SK-N-SH (cell line): ENCODE results near the gene GCN1. TPM values are rescaled to one million over a fixed set of nuclear protein-coding genes. Genes with fewer than 3 reads are reported as not detected.

Source experiments
- CTCF ChIA-PET: fragments of 300-600, 350-600 bp; formaldehyde crosslinking; extraction: SDS; loops from one replicate; lab custom pipeline; 2021; lab: Yijun Ruan, JAX
- POLR2A ChIA-PET: fragments of 350-600 bp; sonication (Branson Sonifier 250); formaldehyde crosslinking; extraction: SDS; loops from one replicate; lab custom pipeline; 2020; ENCODE audit warnings: antibody characterized with exemption, inconsistent platforms; lab: Yijun Ruan, JAX
- DNase-seq: peaks from one replicate; pipeline ENCODE4 v3.0.0; 2012
- H2AFZ ChIP-seq: fragments of 200-600 bp; sonication (generic); 2 replicates; pipeline ENCODE4 v1.8.1; 2016; ENCODE audit warnings: antibody characterized with exemption, mild to moderate bottlenecking, low read depth
- H3F3A ChIP-seq: fragments of 200-600 bp; sonication (generic); replicated peaks from 2 replicates; pipeline ENCODE3; 2016; ENCODE audit warnings: antibody characterized with exemption, mild to moderate bottlenecking; ENCODE audit not compliant: insufficient read depth
- H3K27ac ChIP-seq, 2 experiments: fragments of 200-500 bp in 1 of 2; fragments of 200-600 bp in 1 of 2; sonication (Bioruptor generic) in 1 of 2; sonication (generic), shearing (Covaris generic) in 1 of 2; 2 replicates each; pipeline versions ENCODE4 v1.5.1 to v1.6.1; 2014 to 2016; ENCODE audit warnings: low read depth in 2 of 2, inconsistent platforms in 1 of 2, low read length in 1 of 2, mild to moderate bottlenecking in 1 of 2, mixed read lengths in 1 of 2
- H3K27me3 ChIP-seq: fragments of 200-600 bp; sonication (generic), shearing (Covaris generic); 2 replicates; pipeline ENCODE4 v1.6.1; 2016; ENCODE audit warnings: mixed run types; ENCODE audit not compliant: insufficient read depth
- H3K36me3 ChIP-seq, 2 experiments: fragments of 200-500 bp in 1 of 2; fragments of 200-600 bp in 1 of 2; sonication (Bioruptor generic) in 1 of 2; sonication (generic) in 1 of 2; replicated peaks in 1 of 2; 2 replicates each; pipeline versions ENCODE3 to v1.5.1; 2014 to 2016; ENCODE audit warnings: low read length in 1 of 2, mild to moderate bottlenecking in 1 of 2; ENCODE audit not compliant: insufficient read depth in 2 of 2, control insufficient read depth in 1 of 2
- H3K4me1 ChIP-seq, 2 experiments: fragments of 200-500 bp in 1 of 2; fragments of 200-600 bp in 1 of 2; sonication (Bioruptor generic) in 1 of 2; sonication (generic), shearing (Covaris generic) in 1 of 2; 2 replicates each; pipeline versions ENCODE4 v1.5.1 to v1.6.1; 2014 to 2016; ENCODE audit warnings: low read depth in 1 of 2, low read length in 1 of 2, mixed run types in 1 of 2; ENCODE audit not compliant: insufficient read depth in 2 of 2, control insufficient read depth in 1 of 2
- H3K4me2 ChIP-seq: fragments of 200-600 bp; sonication (generic), shearing (Covaris generic); 2 replicates; pipeline ENCODE4 v1.6.1; 2017; ENCODE audit warnings: mixed run types
- H3K4me3 ChIP-seq, 2 experiments: fragments of 200-500 bp in 1 of 2; fragments of 200-600 bp in 1 of 2; sonication (Bioruptor generic) in 1 of 2; sonication (generic), shearing (Covaris generic) in 1 of 2; 2 replicates each; pipeline versions ENCODE4 v1.5.1 to v1.8.1; 2014 to 2016; ENCODE audit warnings: low read depth in 2 of 2, inconsistent platforms in 1 of 2, low read length in 1 of 2, mild to moderate bottlenecking in 1 of 2, mixed read lengths in 1 of 2, moderate library complexity in 1 of 2
- H3K79me2 ChIP-seq: fragments of 200-600 bp; sonication (generic); 2 replicates; pipeline ENCODE4 v1.8.1; 2017; ENCODE audit warnings: mild to moderate bottlenecking; ENCODE audit not compliant: insufficient read depth
- H3K9ac ChIP-seq: fragments of 200-600 bp; sonication (generic); 2 replicates; pipeline ENCODE4 v1.6.1; 2017; ENCODE audit warnings: mixed run types
- H3K9me2 ChIP-seq: fragments of 200-600 bp; sonication (generic); 2 replicates; pipeline ENCODE4 v1.6.1; 2017; ENCODE audit warnings: mixed run types
- H3K9me3 ChIP-seq: fragments of 200-600 bp; sonication (generic); 2 replicates; pipeline ENCODE4 v1.6.1; 2017; ENCODE audit warnings: mixed run types, mild to moderate bottlenecking, moderate library complexity
- H4K20me1 ChIP-seq: fragments of 200-600 bp; sonication (generic); 2 replicates; pipeline ENCODE4 v1.6.1; 2017; ENCODE audit warnings: mild to moderate bottlenecking, mixed run types; ENCODE audit not compliant: insufficient read depth
- CHD2 ChIP-seq: fragments of 150-350 bp; IDR thresholded peaks from 2 replicates; pipeline ENCODE4 v1.6.1; 2018; ENCODE audit warnings: low read length; ENCODE audit not compliant: partially characterized antibody
- ELF1 ChIP-seq: IDR thresholded peaks from 2 replicates; pipeline ENCODE4 v1.4.0; 2012
- EZH2phosphoT487 ChIP-seq: fragments of 200-600 bp; sonication (generic); IDR thresholded peaks from 2 replicates; pipeline ENCODE4 v1.6.1; 2017; ENCODE audit warnings: low read depth, mixed run types, mild to moderate bottlenecking, antibody characterized with exemption, moderate library complexity, borderline replicate concordance
- FOXJ3 ChIP-seq: sonication (generic); formaldehyde crosslinking; IDR thresholded peaks from 2 replicates; pipeline ENCODE4 v1.5.1; 2020; ENCODE audit warnings: mild to moderate bottlenecking, missing genetic modification reagents
- FOXM1 ChIP-seq: IDR thresholded peaks from 2 replicates; pipeline ENCODE4 v1.4.0; 2012; ENCODE audit warnings: low read depth, mild to moderate bottlenecking
- GABPA ChIP-seq: IDR thresholded peaks from 2 replicates; pipeline ENCODE4 v1.4.0; 2012; ENCODE audit warnings: low read depth, mild to moderate bottlenecking
- GATA2 ChIP-seq: sonication (generic); formaldehyde crosslinking; IDR thresholded peaks from 2 replicates; pipeline ENCODE4 v1.5.0; 2020; ENCODE audit warnings: mild to moderate bottlenecking, missing genetic modification reagents
- JUND ChIP-seq: IDR thresholded peaks from 2 replicates; pipeline ENCODE4 v1.4.0; 2012
- MAX ChIP-seq: IDR thresholded peaks from 2 replicates; pipeline ENCODE4 v1.4.0; 2012; ENCODE audit warnings: low read depth
- MEF2A ChIP-seq: IDR thresholded peaks from 2 replicates; pipeline ENCODE4 v1.4.0; 2012; ENCODE audit warnings: low read depth, borderline replicate concordance
- MXI1 ChIP-seq: IDR thresholded peaks from 2 replicates; pipeline ENCODE4 v1.6.1; 2012; ENCODE audit warnings: mild to moderate bottlenecking, low read depth, low read length, improper control_type of control experiment
- NFIC ChIP-seq: IDR thresholded peaks from 2 replicates; pipeline ENCODE4 v1.4.0; 2012; ENCODE audit warnings: borderline replicate concordance
- NRF1 ChIP-seq: IDR thresholded peaks from 2 replicates; pipeline ENCODE4 v1.6.1; 2012; ENCODE audit warnings: low read depth, mild to moderate bottlenecking, low read length
- POLR2AphosphoS5 ChIP-seq: IDR thresholded peaks from 2 replicates; pipeline ENCODE4 v1.6.1; 2012; ENCODE audit warnings: low read depth, low read length
- RAD21 ChIP-seq: IDR thresholded peaks from 2 replicates; pipeline ENCODE4 v1.6.1; 2012; ENCODE audit warnings: mild to moderate bottlenecking, low read length
- RCOR1 ChIP-seq: fragments of 150-350 bp; IDR thresholded peaks from 2 replicates; pipeline ENCODE4 v1.6.1; 2017; ENCODE audit warnings: antibody characterized with exemption, low read length
- RFX5 ChIP-seq: IDR thresholded peaks from 2 replicates; pipeline ENCODE4 v1.6.1; 2012; ENCODE audit warnings: mild to moderate bottlenecking, improper control_type of control experiment, low read length
- SIN3A ChIP-seq: IDR thresholded peaks from 2 replicates; pipeline ENCODE4 v1.6.1; 2012; ENCODE audit warnings: low read depth, mild to moderate bottlenecking, low read length, moderate library complexity, borderline replicate concordance
- TAF1 ChIP-seq: IDR thresholded peaks from 2 replicates; pipeline ENCODE4 v1.6.1; 2012; ENCODE audit warnings: low read depth, mild to moderate bottlenecking, low read length, moderate library complexity, borderline replicate concordance
- TEAD4 ChIP-seq: IDR thresholded peaks from 2 replicates; pipeline ENCODE4 v1.4.0; 2012; ENCODE audit warnings: mild to moderate bottlenecking, borderline replicate concordance; ENCODE audit not compliant: insufficient read depth
- YY1 ChIP-seq: IDR thresholded peaks from 2 replicates; pipeline ENCODE4 v1.4.0; 2012; ENCODE audit warnings: low read depth, mild to moderate bottlenecking
- WGBS: methylation state at CpG from one replicate; pipeline ENCODE4 v1.1.6; 2017; ENCODE audit warnings: low lambda C conversion rate; 5-methylcytosine and 5-hydroxymethylcytosine counted together
- polyA plus RNA-seq, 3 experiments: library from polyadenylated mRNA; depleted of rRNA; stranded (reverse); fragments of >200 nt; gene quantifications; 2 replicates each; pipeline ENCODE4 v1.2.3, GENCODE V29; 2012
- TF ChIP-seq, protein P1 (sequence below): fragments of 150-350 bp; IDR thresholded peaks from 2 replicates; pipeline ENCODE4 v1.6.1; 2016; ENCODE audit warnings: mild to moderate bottlenecking, low read depth, low read length
- TF ChIP-seq, protein P2 (sequence below): fragments of 200-600 bp; sonication (generic); IDR thresholded peaks from 2 replicates; pipeline ENCODE4 v1.6.1; 2017; ENCODE audit warnings: antibody characterized with exemption, mild to moderate bottlenecking, moderate library complexity

Gene GCN1
- polyA plus RNA-seq, 1 of the 3 experiments (the other 2 are of a cell fraction) = 54.4 TPM

GRCh38 chr12:120089105-120089504, 105.4 kb downstream of the GCN1 start:
- POLR2A ChIA-PET = interaction anchor here (1.4 kb wide), 1 partner anchor 112 kb away, joined by 4 read pairs; the partner anchor contains the start of gene RPLP0
- DNase-seq = no peak
- Histone ChIP-seq H3K9ac (no peak overlapping the region), H3K4me3 (no peak overlapping the region), H3K27me3 (no peaks in the 10 kb centered on the region), H3K36me3 (peaks cover 0 to 7% of the 10 kb centered on the region in 2 experiments), H3K9me3 (no peaks in the 10 kb centered on the region), H3K4me2 (no peak overlapping the region), H3F3A (peaks cover 7% of the 10 kb centered on the region), H3K79me2 (no peaks in the 10 kb centered on the region), H2AFZ (no peak overlapping the region), H3K4me1 (peaks cover 0 to 34% of the 10 kb centered on the region in 2 experiments; a peak in 1 of 4 replicates), H3K27ac (no peak overlapping the region), H3K9me2 (no peaks in the 10 kb centered on the region), H4K20me1 (0 out of 2 replicates have a peak, but pooled peaks cover 3% of the 10 kb centered on the region)
- 77% methylated on average over 8 of the region's 8 CpGs for WGBS
- TF ChIP-seq FOXM1 (no peak), GATA2 (CRISPR knock-in tag) (no peak), YY1 (no peak), EZH2phosphoT487 (no peak), NFIC (no peak), RCOR1 (no peak), MAX (no peak), RAD21 (no peak), TEAD4 (no peak), FOXJ3 (no peak), RFX5 (no peak), GABPA (no peak), TAF1 (no peak)
- TF ChIP-seq, protein P1, sequence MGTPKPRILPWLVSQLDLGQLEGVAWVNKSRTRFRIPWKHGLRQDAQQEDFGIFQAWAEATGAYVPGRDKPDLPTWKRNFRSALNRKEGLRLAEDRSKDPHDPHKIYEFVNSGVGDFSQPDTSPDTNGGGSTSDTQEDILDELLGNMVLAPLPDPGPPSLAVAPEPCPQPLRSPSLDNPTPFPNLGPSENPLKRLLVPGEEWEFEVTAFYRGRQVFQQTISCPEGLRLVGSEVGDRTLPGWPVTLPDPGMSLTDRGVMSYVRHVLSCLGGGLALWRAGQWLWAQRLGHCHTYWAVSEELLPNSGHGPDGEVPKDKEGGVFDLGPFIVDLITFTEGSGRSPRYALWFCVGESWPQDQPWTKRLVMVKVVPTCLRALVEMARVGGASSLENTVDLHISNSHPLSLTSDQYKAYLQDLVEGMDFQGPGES = no peak
- CTCF ChIA-PET = no interaction called here

GRCh38 chr12:120086801-120087621, 107.5 kb downstream of the GCN1 start:
- 2% methylated on average over 14 of the region's 55 CpGs for WGBS
- Histone ChIP-seq H4K20me1 (no peaks in the 10 kb centered on the region), H3F3A (peaks cover 7% of the 10 kb centered on the region), H3K9me2 (no peaks in the 10 kb centered on the region), H2AFZ (peak overlapping the region; percentile 95), H3K27me3 (no peaks in the 10 kb centered on the region), H3K27ac (peak overlapping the region; percentile 74 to 75), H3K4me1 (peaks cover 0 to 14% of the 10 kb centered on the region in 2 experiments; a peak in 1 of 4 replicates), H3K36me3 (peaks cover 0 to 5% of the 10 kb centered on the region in 2 experiments), H3K9me3 (no peaks in the 10 kb centered on the region), H3K4me3 (peak overlapping the region; percentile 54 to 63), H3K4me2 (peak overlapping the region; percentile 82), H3K79me2 (no peaks in the 10 kb centered on the region), H3K9ac (peak overlapping the region; percentile 69)
- peak; percentile 99 for DNase-seq
- CTCF ChIA-PET = interaction anchor here (0.5 to 1.8 kb wide), 18 partner anchors 9 to 1017 kb away, joined by 3 to 10 read pairs (median 4); partner anchors contain the start of genes BICDL1 and RAB35
- POLR2A ChIA-PET = interaction anchor here (0.8 to 1.5 kb wide), 5 partner anchors 30 to 205 kb away, joined by 3 to 15 read pairs (median 6); partner anchors contain the start of genes BICDL1, RAB35, RNU4-2 and RPLP0
- no peak for TF ChIP-seq EZH2phosphoT487
- peak; percentile 97 for TF ChIP-seq MXI1
- peak; percentile 79 for TF ChIP-seq MAX
- no peak for TF ChIP-seq MEF2A
- no peak for TF ChIP-seq JUND
- peak; percentile 82 for TF ChIP-seq CHD2
- TF ChIP-seq FOXM1 = no peak
- TF ChIP-seq NRF1 = no peak
- peak; percentile 85 for TF ChIP-seq ELF1
- TF ChIP-seq, protein P2, sequence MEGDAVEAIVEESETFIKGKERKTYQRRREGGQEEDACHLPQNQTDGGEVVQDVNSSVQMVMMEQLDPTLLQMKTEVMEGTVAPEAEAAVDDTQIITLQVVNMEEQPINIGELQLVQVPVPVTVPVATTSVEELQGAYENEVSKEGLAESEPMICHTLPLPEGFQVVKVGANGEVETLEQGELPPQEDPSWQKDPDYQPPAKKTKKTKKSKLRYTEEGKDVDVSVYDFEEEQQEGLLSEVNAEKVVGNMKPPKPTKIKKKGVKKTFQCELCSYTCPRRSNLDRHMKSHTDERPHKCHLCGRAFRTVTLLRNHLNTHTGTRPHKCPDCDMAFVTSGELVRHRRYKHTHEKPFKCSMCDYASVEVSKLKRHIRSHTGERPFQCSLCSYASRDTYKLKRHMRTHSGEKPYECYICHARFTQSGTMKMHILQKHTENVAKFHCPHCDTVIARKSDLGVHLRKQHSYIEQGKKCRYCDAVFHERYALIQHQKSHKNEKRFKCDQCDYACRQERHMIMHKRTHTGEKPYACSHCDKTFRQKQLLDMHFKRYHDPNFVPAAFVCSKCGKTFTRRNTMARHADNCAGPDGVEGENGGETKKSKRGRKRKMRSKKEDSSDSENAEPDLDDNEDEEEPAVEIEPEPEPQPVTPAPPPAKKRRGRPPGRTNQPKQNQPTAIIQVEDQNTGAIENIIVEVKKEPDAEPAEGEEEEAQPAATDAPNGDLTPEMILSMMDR = peak; percentile 92
- TF ChIP-seq POLR2AphosphoS5 = peak; percentile 55
- peak; percentile 72 for TF ChIP-seq RCOR1
- TF ChIP-seq SIN3A = peak; percentile 98
- peak; percentile 73 for TF ChIP-seq RAD21
